Endothelial cell of umbilical vein (primary cell): Measurements from ENCODE around the gene FAM83C. TPM values are rescaled to one million over a fixed set of nuclear protein-coding genes. Genes with fewer than 3 reads are reported as not detected.

ENCODE experiments used
- BruUV-seq: library from RNA; stranded (reverse); fragments of 400-500 nt; replicated peaks from 2 replicates; lab custom pipeline; 2021; lab: Mats Ljungman, UMichigan
- CTCF ChIA-PET: fragments of 300-600, 350-600 bp; sonication (Branson Sonifier 250); formaldehyde crosslinking; loops from one replicate; lab custom pipeline; 2021; ENCODE audit warnings: antibody characterized with exemption, inconsistent platforms; lab: Charles Lee
- POLR2A ChIA-PET: fragments of 300-600, 350-600 bp; sonication (Branson Sonifier 250); formaldehyde crosslinking; loops from one replicate; lab custom pipeline; 2021; ENCODE audit warnings: antibody characterized with exemption, inconsistent platforms; lab: Charles Lee
- DNase-seq: peaks from one replicate; pipeline ENCODE4 v3.0.0-alpha.2; 2011; ENCODE audit warnings: low read depth, low spot score
- FAIRE-seq: peaks from 2 replicates; lab custom pipeline; 2011; peaks lifted over from hg19 to GRCh38; lab: Jason Lieb, UNC
- H2AFZ ChIP-seq: 2 replicates; pipeline ENCODE4 v1.6.0; 2012; ENCODE audit warnings: low read depth, low read length, control low read depth, inconsistent platforms
- H3K27ac ChIP-seq: 2 replicates; pipeline ENCODE4 v1.5.1; 2011; ENCODE audit warnings: low read depth, mild to moderate bottlenecking, control low read depth, low read length, moderate library complexity; ENCODE audit not compliant: insufficient read depth
- H3K27me3 ChIP-seq, 2 experiments: 2 replicates each; pipeline versions ENCODE4 v1.6.0 to v1.6.1; 2011; ENCODE audit warnings: low read length in 2 of 2, mixed read lengths in 1 of 2; ENCODE audit not compliant: control insufficient read depth in 2 of 2, insufficient read depth in 2 of 2
- H3K36me3 ChIP-seq, 2 experiments: 2 replicates in 1 of 2; 3 replicates in 1 of 2; pipeline ENCODE4 v1.5.1; 2011; ENCODE audit warnings: low read length in 2 of 2, mild to moderate bottlenecking in 1 of 2, moderate library complexity in 1 of 2; ENCODE audit not compliant: control insufficient read depth in 2 of 2, insufficient read depth in 2 of 2; ENCODE audit errors: extremely low read depth in 1 of 2
- H3K4me1 ChIP-seq: 3 replicates; pipeline ENCODE4 v1.5.1; 2011; ENCODE audit warnings: mild to moderate bottlenecking, low read length; ENCODE audit not compliant: control insufficient read depth, insufficient read depth; ENCODE audit errors: extremely low read depth
- H3K4me2 ChIP-seq: 2 replicates; pipeline ENCODE4 v1.6.1; 2011; ENCODE audit warnings: low read length, control low read depth, mixed read lengths; ENCODE audit not compliant: insufficient read depth
- H3K4me3 ChIP-seq, 3 experiments: fragments of 200-600 bp in 1 of 3; sonication (generic), shearing (Covaris generic) in 1 of 3; replicated peaks in 1 of 3; 2 replicates each; pipeline ENCODE4 v1.5.1; 2011 to 2016; ENCODE audit warnings: control low read depth in 3 of 3, low read length in 3 of 3, mild to moderate bottlenecking in 2 of 3, inconsistent platforms in 1 of 3, low read depth in 1 of 3, moderate library complexity in 1 of 3; ENCODE audit not compliant: insufficient read depth in 1 of 3
- H3K79me2 ChIP-seq: 2 replicates; pipeline ENCODE4 v1.6.0; 2012; ENCODE audit warnings: low read length, inconsistent platforms; ENCODE audit not compliant: control insufficient read depth, insufficient read depth
- H3K9ac ChIP-seq: replicated peaks from 2 replicates; pipeline ENCODE3; 2011; ENCODE audit warnings: low read length, control low read depth; ENCODE audit not compliant: insufficient read depth; ENCODE audit errors: extremely low read depth
- H3K9me1 ChIP-seq: replicated peaks from 3 replicates; pipeline ENCODE4 v1.6.0; 2011; ENCODE audit warnings: mild to moderate bottlenecking, low read length; ENCODE audit not compliant: control insufficient read depth, insufficient read depth; ENCODE audit errors: extremely low read depth
- H3K9me3 ChIP-seq: replicated peaks from 2 replicates; pipeline ENCODE4 v1.5.1; 2012; ENCODE audit warnings: low read length, inconsistent platforms; ENCODE audit not compliant: control insufficient read depth, insufficient read depth
- H4K20me1 ChIP-seq: replicated peaks from 2 replicates; pipeline ENCODE3; 2011; ENCODE audit warnings: mild to moderate bottlenecking, low read length; ENCODE audit not compliant: control insufficient read depth, insufficient read depth; ENCODE audit errors: extremely low read depth
- CTCF ChIP-seq, 2 donors: IDR thresholded peaks; 1 replicate in 1 of 2; 2 replicates in 1 of 2; pipeline ENCODE4 v1.5.1; 2011; ENCODE audit warnings: low read length in 2 of 2, mild to moderate bottlenecking in 2 of 2, moderate library complexity in 2 of 2, control low read depth in 1 of 2, inconsistent platforms in 1 of 2, low read depth in 1 of 2; ENCODE audit not compliant: insufficient read depth in 1 of 2; ENCODE audit errors: extremely low read depth in 1 of 2
- EZH2 ChIP-seq: IDR thresholded peaks from 2 replicates; pipeline ENCODE4 v1.6.1; 2012; ENCODE audit warnings: borderline replicate concordance, low read depth, mild to moderate bottlenecking, moderate library complexity, low read length, inconsistent platforms; ENCODE audit not compliant: severe bottlenecking
- FOS ChIP-seq: IDR thresholded peaks from 2 replicates; pipeline ENCODE4 v1.6.1; 2011; ENCODE audit warnings: mild to moderate bottlenecking, low read length, moderate library complexity, borderline replicate concordance; ENCODE audit not compliant: insufficient read depth
- GATA2 ChIP-seq: IDR thresholded peaks from 2 replicates; pipeline ENCODE4 v1.7.0; 2011; ENCODE audit warnings: low read depth, mild to moderate bottlenecking, moderate library complexity, mixed read lengths, low read length; ENCODE audit not compliant: insufficient read length, insufficient read depth
- JUN ChIP-seq: IDR thresholded peaks from 2 replicates; pipeline ENCODE4 v1.6.1; 2011; ENCODE audit warnings: borderline replicate concordance, low read depth; ENCODE audit not compliant: insufficient read length, insufficient read depth
- MAX ChIP-seq: IDR thresholded peaks from 2 replicates; pipeline ENCODE4 v1.6.1; 2011; ENCODE audit not compliant: insufficient read depth, insufficient read length
- MYC ChIP-seq: IDR thresholded peaks from one replicate; pipeline ENCODE4 v1.6.1; 2011; ENCODE audit warnings: mild to moderate bottlenecking, low read depth, low read length
- POLR2A ChIP-seq: IDR thresholded peaks from 2 replicates; pipeline ENCODE4 v1.6.1; 2012; ENCODE audit warnings: low read depth, mild to moderate bottlenecking, control low read depth, low read length
- POLR2AphosphoS5 ChIP-seq: IDR thresholded peaks from 2 replicates; pipeline ENCODE4 v1.6.1; 2012; ENCODE audit warnings: low read depth, mild to moderate bottlenecking, control low read depth, low read length, moderate library complexity; ENCODE audit not compliant: insufficient read depth
- dilution Hi-C: fragments of 300-500 bp; cut with MboI; formaldehyde crosslinking; loops from one replicate; pipeline ENCODE4 v1.15.0; 2019; ENCODE audit warnings: low sequenced_read_pairs; ENCODE audit not compliant: extremely low pct_ligation_motif_present
- intact Hi-C: fragments of 100-400 bp; cut with micrococcal nuclease; formaldehyde crosslinking; loops from one replicate; pipeline ENCODE4 v1.10.0; 2022
- polyA plus RNA-seq, 4 experiments: library from polyadenylated mRNA; depleted of rRNA in 3 of 4; stranded (reverse) in 3 of 4; unstranded in 1 of 4; fragments of >200 nt; gene quantifications; 2 replicates each; pipeline versions ENCODE4 v1.2.1 to v1.2.3, GENCODE V29; 2011 to 2012; ENCODE audit warnings: missing spikeins in 1 of 4
- total RNA-seq: library from RNA; stranded (reverse); gene quantifications from 2 replicates; pipeline ENCODE4 v1.2.3, GENCODE V29; 2021

The FAM83C gene
- total and polyA plus RNA-seq, 2 donors (not counting 3 experiments of a cell fraction or from before 2014, with no cell fraction given) = not detected

GRCh38 chr20:35290186-35290886 is 1.9 kb downstream of the FAM83C start:
- POLR2A ChIA-PET = no interaction called here
- Histone ChIP-seq H4K20me1 (no peaks in the 10 kb centered on the region), H3K4me3 (no peak overlapping the region), H2AFZ (no peak overlapping the region), H3K4me2 (no peak overlapping the region), H3K9me3 (no peaks in the 10 kb centered on the region), H3K36me3 (no peaks in the 10 kb centered on the region), H3K27me3 (peaks cover 0 to 2% of the 10 kb centered on the region in 2 experiments), H3K27ac (no peak overlapping the region), H3K4me1 (no peaks in the 10 kb centered on the region), H3K9ac (no peak overlapping the region), H3K9me1 (no peaks in the 10 kb centered on the region), H3K79me2 (no peaks in the 10 kb centered on the region)
- BruUV-seq = no TSS peak
- dilution Hi-C loops = no loop called here
- TF ChIP-seq JUN = no peak
- TF ChIP-seq MAX = no peak
- no peak for TF ChIP-seq MYC
- TF ChIP-seq POLR2A = no peak
- no peak for TF ChIP-seq GATA2
- TF ChIP-seq CTCF (IDR thresholded peaks at IDR 0.05; ENCODE audit: extremely low read depth in 1 of 2, insufficient read depth in 1 of 2, low read depth in 1 of 2, low read length in 2 of 2) = no peak
- no peak for TF ChIP-seq EZH2
- TF ChIP-seq POLR2AphosphoS5 = no peak
- TF ChIP-seq FOS = no peak
- CTCF ChIA-PET = interaction anchor here (1.4 to 4.9 kb wide), 3 partner anchors 7 to 13 kb away, joined by 4 to 24 read pairs (median 8); no protein-coding TSS in a partner anchor
- FAIRE-seq = no peak
- no peak for DNase-seq
- intact Hi-C loops = no loop called here
